Vagina (tissue), 2 donors: ENCODE results near the gene VRK3. TPM values are rescaled to one million over a fixed set of nuclear protein-coding genes. Genes with fewer than 3 reads are reported as not detected.

Experiments used
- DNase-seq, 2 donors: peaks; one replicate each; pipeline ENCODE4 v3.0.0-alpha.2; 2017; ENCODE audit errors: extremely low spot score in 2 of 2
- H3K27ac ChIP-seq: fragments of 200-600 bp; sonication (generic); one replicate; pipeline ENCODE4 v1.5.1; 2019
- H3K27me3 ChIP-seq: fragments of 200-600 bp; sonication (generic); one replicate; pipeline ENCODE4 v1.5.1; 2019
- H3K36me3 ChIP-seq, 2 donors: fragments of 200-600 bp; sonication (generic); one replicate each; pipeline ENCODE4 v1.5.1; 2017 to 2019
- H3K4me1 ChIP-seq: fragments of 200-600 bp; sonication (generic); one replicate; pipeline ENCODE4 v1.5.1; 2019
- H3K4me3 ChIP-seq, 2 donors: fragments of 200-600 bp; sonication (generic); 1 replicate in 1 of 2; 2 replicates in 1 of 2; pipeline ENCODE4 v1.5.1; 2016 to 2019
- H3K9me3 ChIP-seq: fragments of 200-600 bp; sonication (generic); one replicate; pipeline ENCODE4 v1.5.1; 2019
- POLR2A ChIP-seq, 2 donors: fragments of 450-650 bp; IDR thresholded peaks; one replicate each; pipeline ENCODE4 v1.6.1; 2017; ENCODE audit warnings: antibody characterized with exemption in 2 of 2, mild to moderate bottlenecking in 2 of 2, moderate library complexity in 2 of 2
- POLR2AphosphoS5 ChIP-seq, 2 donors: sonication (generic); formaldehyde crosslinking; IDR thresholded peaks; one replicate each; pipeline ENCODE4 v1.9.0; 2017; ENCODE audit warnings: antibody characterized with exemption in 2 of 2, mild to moderate bottlenecking in 2 of 2, low read depth in 1 of 2; ENCODE audit not compliant: insufficient read depth in 1 of 2
- intact Hi-C: fragments of 100-400 bp; cut with DNase I; formaldehyde crosslinking; loops from one replicate; pipeline ENCODE4 v1.15.1; 2023
- total RNA-seq: library from RNA; depleted of rRNA; stranded (reverse); fragments of >200 nt; gene quantifications from one replicate; pipeline ENCODE4 v1.2.3, GENCODE V29; 2016
- TF ChIP-seq, protein P1 (sequence below), 3 experiments: fragments of 450-650 bp in 2 of 3; fragments of 200-600 bp in 1 of 3; sonication (generic) in 1 of 3; IDR thresholded peaks; one replicate each; pipeline ENCODE4 v1.5.1; 2017 to 2019; ENCODE audit warnings: antibody characterized with exemption in 3 of 3, mild to moderate bottlenecking in 2 of 3, moderate library complexity in 2 of 3

VRK3 gene
- total RNA-seq, 1 donor from 2014 or later: 34.9 TPM

DNA sequence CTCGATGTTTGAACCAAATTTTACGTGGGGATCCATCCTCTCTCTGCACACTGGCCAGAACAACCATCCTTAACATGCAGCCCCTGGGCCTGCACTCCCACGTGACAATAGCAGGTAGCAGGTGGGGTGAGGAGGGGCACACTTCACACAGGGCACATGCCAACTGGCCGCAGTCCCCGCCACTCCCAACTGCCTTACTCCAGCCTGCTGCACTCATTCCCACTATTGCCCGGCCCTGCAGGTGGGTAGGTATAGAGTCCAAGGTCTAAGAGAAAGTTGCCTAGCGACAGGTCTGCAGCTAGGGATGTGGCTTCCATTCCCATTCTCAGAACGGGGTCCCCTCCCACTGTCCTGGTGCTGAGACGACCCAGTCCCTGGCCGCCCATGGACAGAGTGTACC is 18.0 kb downstream of the VRK3 start:
- TF ChIP-seq POLR2A (IDR thresholded peaks at IDR 0.05) (no peak), POLR2AphosphoS5 (IDR thresholded peaks at IDR 0.05; ENCODE audit: insufficient read depth in 1 of 2, low read depth in 1 of 2) (no peak)
- TF ChIP-seq, protein P1, sequence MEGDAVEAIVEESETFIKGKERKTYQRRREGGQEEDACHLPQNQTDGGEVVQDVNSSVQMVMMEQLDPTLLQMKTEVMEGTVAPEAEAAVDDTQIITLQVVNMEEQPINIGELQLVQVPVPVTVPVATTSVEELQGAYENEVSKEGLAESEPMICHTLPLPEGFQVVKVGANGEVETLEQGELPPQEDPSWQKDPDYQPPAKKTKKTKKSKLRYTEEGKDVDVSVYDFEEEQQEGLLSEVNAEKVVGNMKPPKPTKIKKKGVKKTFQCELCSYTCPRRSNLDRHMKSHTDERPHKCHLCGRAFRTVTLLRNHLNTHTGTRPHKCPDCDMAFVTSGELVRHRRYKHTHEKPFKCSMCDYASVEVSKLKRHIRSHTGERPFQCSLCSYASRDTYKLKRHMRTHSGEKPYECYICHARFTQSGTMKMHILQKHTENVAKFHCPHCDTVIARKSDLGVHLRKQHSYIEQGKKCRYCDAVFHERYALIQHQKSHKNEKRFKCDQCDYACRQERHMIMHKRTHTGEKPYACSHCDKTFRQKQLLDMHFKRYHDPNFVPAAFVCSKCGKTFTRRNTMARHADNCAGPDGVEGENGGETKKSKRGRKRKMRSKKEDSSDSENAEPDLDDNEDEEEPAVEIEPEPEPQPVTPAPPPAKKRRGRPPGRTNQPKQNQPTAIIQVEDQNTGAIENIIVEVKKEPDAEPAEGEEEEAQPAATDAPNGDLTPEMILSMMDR (IDR thresholded peaks at IDR 0.05): no peak
- DNase-seq: no peak
- no peak overlapping the region for H3K27ac ChIP-seq
- peaks cover 29% of the 10 kb centered on the region for H3K4me1 ChIP-seq
- peaks cover 0 to 58% of the 10 kb centered on the region in 2 donors for H3K36me3 ChIP-seq
- intact Hi-C loops: no loop called here
- H3K27me3 ChIP-seq: no peaks in the 10 kb centered on the region
- H3K4me3 ChIP-seq: no peak overlapping the region
- H3K9me3 ChIP-seq: no peaks in the 10 kb centered on the region

GRCh38 chr19:50005428-50005827 is 19.7 kb downstream of the VRK3 start:
- DNase-seq: no peak
- Histone ChIP-seq H3K27ac (no peak overlapping the region), H3K27me3 (no peaks in the 10 kb centered on the region), H3K4me1 (peaks cover 29% of the 10 kb centered on the region), H3K9me3 (no peaks in the 10 kb centered on the region), H3K36me3 (peaks cover 0 to 69% of the 10 kb centered on the region in 2 donors), H3K4me3 (no peak overlapping the region)
- intact Hi-C loops: no loop called here
- TF ChIP-seq POLR2A (IDR thresholded peaks at IDR 0.05): no peak
- no peak for TF ChIP-seq POLR2AphosphoS5 (IDR thresholded peaks at IDR 0.05; ENCODE audit: insufficient read depth in 1 of 2, low read depth in 1 of 2)
- TF ChIP-seq, protein P1 (IDR thresholded peaks at IDR 0.05): no peak

- H3K4me1 ChIP-seq: peaks cover 29% of the 10 kb centered on the region
- intact Hi-C loops: no loop called here
- no peaks in the 10 kb centered on the region for H3K27me3 ChIP-seq
- TF ChIP-seq POLR2AphosphoS5 (IDR thresholded peaks at IDR 0.05; ENCODE audit: insufficient read depth in 1 of 2, low read depth in 1 of 2): peak; percentile 14 to 27
- TF ChIP-seq, protein P1 (IDR thresholded peaks at IDR 0.05): no peak
- H3K9me3 ChIP-seq: no peaks in the 10 kb centered on the region
- no peak overlapping the region for H3K4me3 ChIP-seq
- DNase-seq: no peak
- H3K27ac ChIP-seq: peak overlapping the region; percentile 69
- H3K36me3 ChIP-seq: peaks cover 0 to 79% of the 10 kb centered on the region in 2 donors
These were observed 21.3 kb downstream of the VRK3 start for GRCh38 chr19:50003810-50004419.

- Histone ChIP-seq H3K27ac (no peak overlapping the region), H3K27me3 (no peaks in the 10 kb centered on the region), H3K36me3 (peaks cover 0 to 73% of the 10 kb centered on the region in 2 donors), H3K9me3 (no peaks in the 10 kb centered on the region), H3K4me3 (no peak overlapping the region), H3K4me1 (peaks cover 29% of the 10 kb centered on the region)
- TF ChIP-seq POLR2AphosphoS5 (IDR thresholded peaks at IDR 0.05; ENCODE audit: insufficient read depth in 1 of 2, low read depth in 1 of 2): no peak
- no peak for TF ChIP-seq POLR2A (IDR thresholded peaks at IDR 0.05)
- TF ChIP-seq, protein P1 (IDR thresholded peaks at IDR 0.05): no peak
- no peak for DNase-seq
- intact Hi-C loops: no loop called here
These were observed 21.9 kb downstream of the VRK3 start for GRCh38 chr19:50003254-50003788.

GRCh38 chr19:50002386-50002960 is 22.7 kb downstream of the VRK3 start:
- Histone ChIP-seq H3K36me3 (peaks cover 0 to 65% of the 10 kb centered on the region in 2 donors), H3K27me3 (no peaks in the 10 kb centered on the region), H3K4me3 (no peak overlapping the region), H3K27ac (no peak overlapping the region), H3K4me1 (peaks cover 29% of the 10 kb centered on the region), H3K9me3 (no peaks in the 10 kb centered on the region)
- DNase-seq: no peak
- no peak for TF ChIP-seq POLR2A (IDR thresholded peaks at IDR 0.05)
- TF ChIP-seq, protein P1 (IDR thresholded peaks at IDR 0.05): no peak
- no peak for TF ChIP-seq POLR2AphosphoS5 (IDR thresholded peaks at IDR 0.05; ENCODE audit: insufficient read depth in 1 of 2, low read depth in 1 of 2)
- intact Hi-C loops: no loop called here
